PFSK-1 (cell line): Measurements from ENCODE around the gene XRCC2.

ENCODE experiments used
- FOXP2 ChIP-seq: optimal IDR thresholded peaks from 2 replicates; pipeline ENCODE3; 2011; ENCODE audit warnings: borderline replicate concordance, control low read depth, inconsistent platforms; ENCODE audit not compliant: insufficient read depth; ENCODE audit errors: extremely low read length, extremely low read depth
- POLR2AphosphoS5 ChIP-seq: IDR thresholded peaks from 2 replicates; pipeline ENCODE4 v1.6.1; 2012; ENCODE audit warnings: low read depth, mild to moderate bottlenecking, control low read depth, low read length, moderate library complexity
- REST ChIP-seq, 2 experiments: IDR thresholded peaks; 2 replicates each; pipeline versions ENCODE4 v1.6.1 to v1.8.0; 2011 to 2012; ENCODE audit warnings: low read depth in 2 of 2, low read length in 2 of 2, control low read depth in 1 of 2, inconsistent platforms in 1 of 2, mild to moderate bottlenecking in 1 of 2, moderate library complexity in 1 of 2; ENCODE audit not compliant: insufficient read depth in 1 of 2
- SIN3A ChIP-seq: IDR thresholded peaks from 2 replicates; pipeline ENCODE4 v1.6.1; 2012; ENCODE audit warnings: mild to moderate bottlenecking, low read length, moderate library complexity, borderline replicate concordance; ENCODE audit not compliant: insufficient read depth
- TAF1 ChIP-seq: IDR thresholded peaks from 2 replicates; pipeline ENCODE4 v1.6.1; 2012; ENCODE audit warnings: low read length, control low read depth, borderline replicate concordance; ENCODE audit not compliant: insufficient read depth

Gene XRCC2

DNA sequence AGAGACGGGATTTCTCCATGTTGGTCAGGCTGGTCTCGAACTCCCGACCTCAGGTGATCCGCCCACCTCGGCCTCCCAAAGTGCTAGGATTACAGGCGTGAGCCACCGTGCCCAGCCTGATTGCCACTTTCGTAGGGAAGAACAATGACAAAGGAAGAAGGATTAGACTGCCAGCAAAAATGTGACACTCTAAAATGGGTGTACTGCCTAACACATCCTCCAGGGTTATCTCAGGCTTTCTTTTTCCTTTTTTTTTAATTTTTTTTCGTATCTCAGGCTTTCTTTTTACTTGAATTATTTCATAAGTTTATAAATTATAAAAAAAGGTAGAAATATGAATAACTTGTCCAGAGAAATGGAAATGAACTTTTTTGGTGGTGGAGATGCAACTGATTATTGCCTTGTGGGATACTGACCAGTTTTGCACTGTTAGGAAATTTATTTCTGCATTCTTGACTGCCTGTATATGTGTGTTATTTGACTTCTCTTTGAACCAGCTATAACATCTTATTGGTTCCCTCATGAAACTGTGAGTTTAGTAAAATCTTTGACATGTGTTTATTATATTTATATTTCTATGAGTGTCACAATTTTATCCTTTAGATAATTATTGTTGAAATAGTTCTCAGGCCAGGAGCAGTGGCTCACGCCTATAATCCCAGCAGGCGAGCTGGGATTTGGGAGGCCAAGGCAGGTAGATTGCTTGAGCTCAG lies 56.8 kb downstream of the XRCC2 start:
- no peak for TF ChIP-seq REST (IDR thresholded peaks at IDR 0.05; ENCODE audit: insufficient read depth in 1 of 2, low read depth in 2 of 2, low read length in 2 of 2)
- no peak for TF ChIP-seq FOXP2
- TF ChIP-seq TAF1 = no peak
- no peak for TF ChIP-seq SIN3A
- no peak for TF ChIP-seq POLR2AphosphoS5

- TF ChIP-seq TAF1 = no peak
- no peak for TF ChIP-seq REST (IDR thresholded peaks at IDR 0.05; ENCODE audit: insufficient read depth in 1 of 2, low read depth in 2 of 2, low read length in 2 of 2)
- no peak for TF ChIP-seq SIN3A
- TF ChIP-seq FOXP2 = no peak
- no peak for TF ChIP-seq POLR2AphosphoS5
Observed at GRCh38 chr7:152618427-152618826, 57.5 kb downstream of the XRCC2 start.

GRCh38 chr7:152617056-152617455 lies 58.9 kb downstream of the XRCC2 start:
- TF ChIP-seq FOXP2 (no peak), SIN3A (no peak), TAF1 (no peak), REST (IDR thresholded peaks at IDR 0.05; ENCODE audit: insufficient read depth in 1 of 2, low read depth in 2 of 2, low read length in 2 of 2) (no peak), POLR2AphosphoS5 (no peak)

- TF ChIP-seq REST (IDR thresholded peaks at IDR 0.05; ENCODE audit: insufficient read depth in 1 of 2, low read depth in 2 of 2, low read length in 2 of 2) = no peak
- TF ChIP-seq SIN3A = no peak
- TF ChIP-seq POLR2AphosphoS5 = no peak
- TF ChIP-seq FOXP2 = no peak
- TF ChIP-seq TAF1 = no peak
Observed at GRCh38 chr7:152615031-152615741, 60.8 kb downstream of the XRCC2 start.
